Stimulated activated CD8-positive, alpha-beta memory T cell treated with anti-CD3 and anti-CD28 coated beads, Interleukin-2, amount 100 ng/mL, for 1 hour (primary cell): ENCODE data around the gene NAP1L5.

Experiments used
- DNase-seq, 2 donors: peaks; one replicate each; pipeline ENCODE4 v3.0.0-alpha.2; 2020; ENCODE audit warnings: low read depth in 2 of 2

The NAP1L5 gene

GRCh38 chr4:88660446-88661294 lies 37.0 kb downstream of the NAP1L5 start:
- DNase-seq: no peak

- no peak for DNase-seq
Observed at GRCh38 chr4:88659890-88660208, 37.8 kb downstream of the NAP1L5 start.

- DNase-seq: no peak
Observed at GRCh38 chr4:88659055-88659889, 38.4 kb downstream of the NAP1L5 start.

DNA sequence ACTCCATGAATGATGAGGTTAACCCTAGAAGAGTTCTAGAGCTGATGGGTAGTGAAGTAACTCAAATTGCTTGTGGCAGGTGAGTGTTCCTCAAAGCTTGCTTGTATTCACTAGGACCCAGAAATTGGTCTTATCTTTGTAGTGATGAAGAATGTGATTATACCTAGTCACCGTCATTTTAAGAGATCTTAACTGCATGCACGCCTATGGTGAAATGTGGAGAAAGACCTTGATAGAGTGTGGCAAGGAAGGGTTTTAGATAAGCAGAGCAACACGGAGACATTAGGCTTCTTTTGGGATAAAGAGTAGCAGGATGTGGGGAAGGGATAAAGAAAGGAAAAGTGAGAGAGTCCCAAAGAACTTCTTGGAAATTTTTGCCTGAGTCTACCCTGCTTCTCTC lies 42.4 kb downstream of the NAP1L5 start:
- no peak for DNase-seq

GRCh38 chr4:88653371-88653946 lies 44.2 kb downstream of the NAP1L5 start:
- no peak for DNase-seq

- DNase-seq: no peak
Observed at GRCh38 chr4:88649716-88650115, 47.9 kb downstream of the NAP1L5 start.

GRCh38 chr4:88646528-88647280 lies 50.9 kb downstream of the NAP1L5 start:
- no peak for DNase-seq

DNA sequence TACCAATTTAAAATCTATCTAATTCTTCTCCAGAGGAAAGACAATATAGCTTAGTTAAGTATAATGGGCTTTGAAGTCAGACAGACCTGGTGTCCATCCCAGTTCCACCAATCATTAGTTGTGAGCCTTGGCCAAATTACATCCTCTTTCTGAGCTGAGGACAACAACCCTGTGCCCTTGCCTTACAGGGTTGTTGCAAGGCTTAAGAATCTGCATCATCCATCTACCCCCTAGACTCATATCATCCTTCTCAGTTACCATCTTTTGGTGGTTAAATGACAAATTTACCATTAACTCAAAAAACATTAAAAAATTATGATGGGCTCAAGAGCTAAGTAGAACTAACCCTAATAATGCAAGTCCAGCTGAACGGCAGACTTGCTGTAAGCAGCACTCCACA lies 51.6 kb downstream of the NAP1L5 start:
- no peak for DNase-seq
